Smooth muscle cell (in vitro differentiated cells): Measurements from ENCODE around the gene HAO2. TPM values are rescaled to one million over a fixed set of nuclear protein-coding genes. Genes with fewer than 3 reads are reported as not detected.

Experiments used
- DNase-seq: peaks from one replicate; lab custom pipeline; 2025; ENCODE audit not compliant: unreplicated experiment; lab: John Stamatoyannopoulos, UW
- H2AFZ ChIP-seq: fragments of 200-600 bp; sonication (generic); 2 replicates; pipeline ENCODE4 v1.6.0; 2016; ENCODE audit warnings: antibody characterized with exemption, low read depth, mild to moderate bottlenecking
- H3F3A ChIP-seq: fragments of 200-600 bp; sonication (generic); 2 replicates; pipeline ENCODE4 v1.6.0; 2017; ENCODE audit warnings: antibody characterized with exemption, low read depth
- H3K27ac ChIP-seq: fragments of 200-600 bp; sonication (generic); 2 replicates; pipeline ENCODE4 v1.5.1; 2016; ENCODE audit warnings: low read depth, mild to moderate bottlenecking
- H3K27me3 ChIP-seq: fragments of 200-600 bp; sonication (generic); 2 replicates; pipeline ENCODE4 v1.6.1; 2016; ENCODE audit warnings: low read depth, mild to moderate bottlenecking
- H3K36me3 ChIP-seq: fragments of 200-600 bp; sonication (generic); 2 replicates; pipeline ENCODE4 v1.5.1; 2016; ENCODE audit warnings: low read depth
- H3K4me1 ChIP-seq: fragments of 200-600 bp; sonication (generic); 2 replicates; pipeline ENCODE4 v1.5.1; 2016; ENCODE audit warnings: low read depth
- H3K4me2 ChIP-seq: fragments of 200-600 bp; sonication (generic); 2 replicates; pipeline ENCODE4 v1.6.0; 2016; ENCODE audit warnings: mild to moderate bottlenecking
- H3K4me3 ChIP-seq: fragments of 200-600 bp; sonication (generic); 2 replicates; pipeline ENCODE4 v1.5.1; 2016; ENCODE audit warnings: mild to moderate bottlenecking
- H3K79me2 ChIP-seq: fragments of 200-600 bp; sonication (generic); 2 replicates; pipeline ENCODE4 v1.6.0; 2016; ENCODE audit warnings: low read depth, mild to moderate bottlenecking
- H3K9ac ChIP-seq: fragments of 200-600 bp; sonication (generic); 2 replicates; pipeline ENCODE4 v1.6.0; 2016; ENCODE audit warnings: low read depth
- H3K9me3 ChIP-seq: fragments of 200-600 bp; sonication (generic); replicated peaks from 2 replicates; pipeline ENCODE4 v1.5.1; 2016; ENCODE audit warnings: low read depth
- H4K20me1 ChIP-seq: fragments of 200-600 bp; sonication (generic); 2 replicates; pipeline ENCODE4 v1.6.0; 2016; ENCODE audit warnings: low read depth
- CTCF ChIP-seq: fragments of 200-600 bp; sonication (generic); IDR thresholded peaks from 2 replicates; pipeline ENCODE4 v1.5.1; 2017; ENCODE audit warnings: borderline replicate concordance, mild to moderate bottlenecking, antibody characterized with exemption; ENCODE audit not compliant: insufficient read depth, poor library complexity, severe bottlenecking
- WGBS: methylation state at CpG from one replicate; pipeline ENCODE4 v1.1.7; 2016; ENCODE audit warnings: low lambda C conversion rate; 5-methylcytosine and 5-hydroxymethylcytosine counted together
- polyA plus RNA-seq: library from polyadenylated mRNA; unstranded; fragments of >200 nt; fragmentation: Nextera tagmentation; extraction: Ambion mirVana; gene quantifications from 2 replicates; pipeline ENCODE4 v1.2.1, GENCODE V29; 2016
- total RNA-seq: library from RNA; depleted of rRNA; stranded (reverse); fragments of >200 nt; gene quantifications from 2 replicates; pipeline ENCODE4 v1.2.3, GENCODE V29; 2014

Gene HAO2
- total RNA-seq (not detected in 2 replicates), polyA plus RNA-seq (not detected in 2 replicates)

GRCh38 chr1:119368554-119368953, at the start of gene HAO2:
TSS of gene HAO2 (plus strand) at chr1:119368785. CDS start at chr1:119381086, 12,301 bp downstream.
- no peak for TF ChIP-seq CTCF
- DNase-seq = no peak
- H3K27me3 ChIP-seq = peaks cover 9% of the 10 kb centered on the region
- no peak within 1 kb of the TSS for H3K4me2 ChIP-seq
- WGBS = 83% methylated on average over 2 of the region's 2 CpGs
- no peaks in the 10 kb centered on the region for H3K4me1 ChIP-seq
- H3K9ac ChIP-seq = no peak within 1 kb of the TSS
- H3K36me3 ChIP-seq = no peaks in the 10 kb centered on the region
- no peaks in the 10 kb centered on the region for H4K20me1 ChIP-seq
- no peak within 1 kb of the TSS for H2AFZ ChIP-seq
- H3F3A ChIP-seq = peaks cover 5% of the 10 kb centered on the region
- no peak within 1 kb of the TSS for H3K4me3 ChIP-seq
- no peaks in the 10 kb centered on the region for H3K79me2 ChIP-seq
- H3K9me3 ChIP-seq = no peaks in the 10 kb centered on the region
- no peak within 1 kb of the TSS for H3K27ac ChIP-seq

- Histone ChIP-seq H2AFZ (no peak overlapping the region), H3K79me2 (no peaks in the 10 kb centered on the region), H3K27me3 (peaks cover 6% of the 10 kb centered on the region), H3K9me3 (no peaks in the 10 kb centered on the region), H3K4me2 (no peak overlapping the region), H3K36me3 (no peaks in the 10 kb centered on the region), H3K4me1 (no peaks in the 10 kb centered on the region), H3K4me3 (no peak overlapping the region), H3K9ac (no peak overlapping the region), H4K20me1 (no peaks in the 10 kb centered on the region), H3K27ac (no peak overlapping the region), H3F3A (no peaks in the 10 kb centered on the region)
- no peak for DNase-seq
- TF ChIP-seq CTCF = no peak
Measured at GRCh38 chr1:119320100-119320499, 48.5 kb upstream of the HAO2 start.

- Histone ChIP-seq H3K4me2 (no peak overlapping the region), H3K9me3 (no peaks in the 10 kb centered on the region), H3K79me2 (no peaks in the 10 kb centered on the region), H3K4me3 (no peak overlapping the region), H3K4me1 (no peaks in the 10 kb centered on the region), H2AFZ (no peak overlapping the region), H3K9ac (no peak overlapping the region), H3K27ac (no peak overlapping the region), H3K27me3 (peaks cover 24% of the 10 kb centered on the region), H4K20me1 (no peaks in the 10 kb centered on the region), H3K36me3 (no peaks in the 10 kb centered on the region), H3F3A (no peaks in the 10 kb centered on the region)
- no peak for DNase-seq
- 93% methylated on average over 5 of the region's 5 CpGs for WGBS
- no peak for TF ChIP-seq CTCF
Measured at GRCh38 chr1:119321666-119322419, 46.7 kb upstream of the HAO2 start.
